ENCODE results near the gene SLC18A3.

Gene SLC18A3

DNA sequence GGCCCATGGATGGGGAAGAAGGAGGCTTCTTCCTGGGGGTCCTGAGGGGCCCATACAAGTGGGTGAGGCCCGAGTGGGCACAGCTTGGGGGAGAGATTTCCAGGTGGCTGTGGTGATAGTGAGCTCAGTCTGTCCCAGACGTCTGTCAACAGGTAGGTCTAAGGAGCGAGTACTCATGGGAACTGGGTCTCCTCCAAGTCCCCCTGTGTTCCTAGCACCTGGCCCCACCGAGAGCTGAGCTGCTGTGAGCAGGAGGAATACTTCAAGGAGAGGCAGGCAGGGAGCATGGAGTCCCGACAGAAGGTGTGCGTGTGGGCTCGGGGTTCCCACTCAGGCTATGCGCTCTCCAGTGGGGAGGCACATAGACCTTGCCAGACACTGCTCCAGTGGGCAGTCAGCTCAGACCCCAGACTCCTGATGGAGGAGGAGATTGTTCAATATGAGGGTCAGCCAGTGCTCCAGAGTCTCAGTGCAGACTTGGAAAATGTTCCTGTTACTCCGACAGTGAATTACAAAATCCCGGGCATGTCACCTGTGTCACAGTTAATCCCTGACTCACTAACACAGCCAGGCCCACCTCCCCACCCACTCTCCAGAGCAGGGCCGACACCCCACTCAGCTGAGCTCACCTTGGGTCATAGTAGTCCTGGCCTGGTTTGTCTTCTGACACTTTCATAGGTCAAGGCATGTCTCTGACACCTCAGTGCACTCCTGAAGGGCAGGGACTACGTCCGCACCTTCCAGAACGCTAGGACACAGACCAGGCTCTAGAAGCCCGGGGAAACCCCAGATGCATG is 41.1 kb downstream of the SLC18A3 start:
- TF ChIP-seq CTCF (conservative IDR thresholded peaks at IDR 0.05; ENCODE audit: low read length): no peak
- DNase-seq (ENCODE audit: low read depth): no peak
- H3K4me3 ChIP-seq (ENCODE audit: low read length): no peak overlapping the region

DNA sequence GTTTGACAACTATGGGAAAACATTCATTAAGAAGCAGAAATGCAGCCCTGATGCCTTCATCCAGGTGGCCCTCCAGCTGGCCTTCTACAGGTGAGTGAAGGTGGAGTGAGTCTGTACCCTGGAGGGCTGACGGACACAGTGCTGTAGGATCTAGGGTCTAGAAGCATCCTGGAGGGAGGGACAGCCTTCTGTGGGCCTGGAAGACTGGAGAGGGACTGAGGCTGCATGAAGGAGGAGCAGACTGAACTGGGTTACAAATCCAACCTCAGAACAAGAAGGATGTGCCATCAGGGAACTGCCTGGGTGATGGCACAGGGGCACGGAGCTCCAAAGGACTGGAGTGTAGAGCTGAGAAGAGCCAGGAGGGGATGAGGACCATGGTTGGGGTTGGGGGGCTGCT is 41.8 kb downstream of the SLC18A3 start:
- no peak for TF ChIP-seq CTCF (conservative IDR thresholded peaks at IDR 0.05; ENCODE audit: low read length)
- no peak overlapping the region for H3K4me3 ChIP-seq (ENCODE audit: low read length)
- DNase-seq (ENCODE audit: low read depth): no peak

- DNase-seq (ENCODE audit: low read depth): no peak
- H3K4me3 ChIP-seq (ENCODE audit: low read length): no peak overlapping the region
- no peak for TF ChIP-seq CTCF (conservative IDR thresholded peaks at IDR 0.05; ENCODE audit: low read length)
Measured at GRCh38 chr10:49652421-49653272, 42.5 kb downstream of the SLC18A3 start.

GRCh38 chr10:49653273-49653929 is 43.3 kb downstream of the SLC18A3 start:
- no peak for DNase-seq (ENCODE audit: low read depth)
- no peak overlapping the region for H3K4me3 ChIP-seq (ENCODE audit: low read length)
- no peak for TF ChIP-seq CTCF (conservative IDR thresholded peaks at IDR 0.05; ENCODE audit: low read length)

GRCh38 chr10:49654036-49654693 is 44.1 kb downstream of the SLC18A3 start:
- no peak for DNase-seq (ENCODE audit: low read depth)
- no peak for TF ChIP-seq CTCF (conservative IDR thresholded peaks at IDR 0.05; ENCODE audit: low read length)
- H3K4me3 ChIP-seq (ENCODE audit: low read length): no peak overlapping the region

GRCh38 chr10:49655099-49655498 is 45.0 kb downstream of the SLC18A3 start:
- no peak for DNase-seq (ENCODE audit: low read depth)
- no peak for TF ChIP-seq CTCF (conservative IDR thresholded peaks at IDR 0.05; ENCODE audit: low read length)
- no peak overlapping the region for H3K4me3 ChIP-seq (ENCODE audit: low read length)

Measured in AG10803 (cell line).